Iris pigment epithelial cell (primary cell): ENCODE results near the gene MORF4L1.
"Not testable (repeated sequence)": the region's sequence is repeated elsewhere in the genome, so short reads cannot be mapped to it uniquely, and the experiment has no call there.

ENCODE experiments used
- DNase-seq: peaks from one replicate; pipeline ENCODE4 v3.0.0-alpha.2; 2011; ENCODE audit warnings: low read depth

MORF4L1 gene

GRCh38 chr15:78902281-78903032, 29.8 kb downstream of the MORF4L1 start:
- not testable (repeated sequence) for DNase-seq

GRCh38 chr15:78904599-78905358, 32.1 kb downstream of the MORF4L1 start:
- no peak for DNase-seq

- DNase-seq, result peak; percentile 83
These were observed 33.6 kb downstream of the MORF4L1 start for GRCh38 chr15:78906316-78906620.

- DNase-seq, result no peak
These were observed 34.9 kb downstream of the MORF4L1 start for GRCh38 chr15:78907577-78907976.

GRCh38 chr15:78909160-78909695, 36.5 kb downstream of the MORF4L1 start:
- DNase-seq, result no peak

- DNase-seq, result peak; percentile 34
These were observed 37.1 kb downstream of the MORF4L1 start for GRCh38 chr15:78909791-78910228.

- DNase-seq, result no peak
These were observed 37.6 kb downstream of the MORF4L1 start for GRCh38 chr15:78910271-78910670.

- no peak for DNase-seq
These were observed 39.6 kb downstream of the MORF4L1 start for GRCh38 chr15:78912316-78912715.

- DNase-seq, result no peak
These were observed 40.3 kb downstream of the MORF4L1 start for GRCh38 chr15:78913012-78913411.

GRCh38 chr15:78914027-78914764, 41.5 kb downstream of the MORF4L1 start:
- no peak for DNase-seq

- DNase-seq, result peak; percentile 35
These were observed 42.8 kb downstream of the MORF4L1 start for GRCh38 chr15:78915341-78916087.

GRCh38 chr15:78916088-78916487, 43.4 kb downstream of the MORF4L1 start:
- DNase-seq, result no peak

GRCh38 chr15:78917888-78918287, 45.2 kb downstream of the MORF4L1 start:
- peak; percentile 29 for DNase-seq

GRCh38 chr15:78921517-78921916, 48.8 kb downstream of the MORF4L1 start:
- no peak for DNase-seq

- no peak for DNase-seq
These were observed 49.2 kb downstream of the MORF4L1 start for GRCh38 chr15:78921940-78922339.

- DNase-seq, result no peak
These were observed 49.8 kb downstream of the MORF4L1 start for GRCh38 chr15:78922527-78922926.

- no peak for DNase-seq
These were observed 50.3 kb downstream of the MORF4L1 start for GRCh38 chr15:78923015-78923414.

- DNase-seq, result no peak
These were observed 51.0 kb downstream of the MORF4L1 start for GRCh38 chr15:78923480-78924360.

GRCh38 chr15:78925076-78925624, 52.5 kb downstream of the MORF4L1 start:
- no peak for DNase-seq

GRCh38 chr15:78925956-78926743, 53.5 kb downstream of the MORF4L1 start:
- DNase-seq, result no peak
